Midbrain (tissue), 1 donor: ENCODE data around the gene PMPCA.
"Not testable (repeated sequence)": the region's sequence is repeated elsewhere in the genome, so short reads cannot be mapped to it uniquely, and the experiment has no call there.

Experiments used
- DNase-seq: peaks from one replicate; lab custom pipeline; 2025; lab: John Stamatoyannopoulos, UW

Gene PMPCA

DNA sequence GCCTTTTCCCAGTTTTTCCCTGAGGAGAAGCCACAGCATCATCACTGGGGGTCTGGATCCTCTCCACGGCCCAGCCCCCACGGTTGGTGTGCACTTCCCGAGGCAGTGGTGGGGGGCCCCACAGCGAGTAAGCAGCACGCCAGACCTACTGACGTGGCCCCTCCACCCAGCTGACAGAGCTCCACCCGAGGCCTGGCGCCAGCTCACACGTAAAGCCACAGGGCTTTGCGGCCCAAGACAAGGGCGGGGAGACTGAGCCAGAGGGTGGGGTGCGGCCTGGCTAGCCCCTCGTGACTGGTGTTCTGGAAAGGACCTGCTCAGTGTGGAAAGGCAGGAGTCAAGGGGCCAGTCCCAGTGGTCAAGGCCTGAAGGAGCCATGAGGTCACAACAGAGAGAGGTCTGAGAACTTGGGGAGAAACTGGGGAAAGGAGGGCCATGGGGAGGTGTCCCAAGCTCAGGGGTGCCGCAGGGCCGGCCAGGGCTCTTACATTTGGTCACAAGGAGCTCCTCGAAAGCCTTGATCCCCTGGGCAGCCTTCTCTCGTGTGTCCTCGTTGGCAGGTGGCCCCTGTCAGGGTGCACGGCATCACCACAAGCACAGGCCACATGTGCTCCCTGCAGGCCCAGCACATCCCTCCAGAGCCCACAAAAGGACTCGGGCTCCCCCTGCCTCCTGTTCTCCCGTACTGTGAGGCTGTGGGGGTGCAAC is 16.0 kb upstream of the PMPCA start:
- DNase-seq, result no peak

DNA sequence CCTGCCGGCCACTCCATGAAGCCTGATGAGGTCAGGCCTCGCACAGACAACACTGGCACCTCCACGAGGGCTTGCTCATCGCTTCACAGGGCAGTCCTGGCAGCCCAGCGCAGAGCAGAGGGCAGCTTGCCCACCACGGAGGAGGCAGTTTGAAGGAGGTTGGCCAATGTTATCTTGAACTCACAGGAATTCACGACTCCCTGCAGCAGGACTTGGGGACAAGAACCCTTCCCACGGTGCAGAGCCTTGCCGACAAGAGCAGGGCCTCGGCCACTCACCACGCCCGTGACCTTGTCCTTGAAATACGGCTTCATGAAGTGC is 15.5 kb upstream of the PMPCA start:
- DNase-seq, result no peak

DNA sequence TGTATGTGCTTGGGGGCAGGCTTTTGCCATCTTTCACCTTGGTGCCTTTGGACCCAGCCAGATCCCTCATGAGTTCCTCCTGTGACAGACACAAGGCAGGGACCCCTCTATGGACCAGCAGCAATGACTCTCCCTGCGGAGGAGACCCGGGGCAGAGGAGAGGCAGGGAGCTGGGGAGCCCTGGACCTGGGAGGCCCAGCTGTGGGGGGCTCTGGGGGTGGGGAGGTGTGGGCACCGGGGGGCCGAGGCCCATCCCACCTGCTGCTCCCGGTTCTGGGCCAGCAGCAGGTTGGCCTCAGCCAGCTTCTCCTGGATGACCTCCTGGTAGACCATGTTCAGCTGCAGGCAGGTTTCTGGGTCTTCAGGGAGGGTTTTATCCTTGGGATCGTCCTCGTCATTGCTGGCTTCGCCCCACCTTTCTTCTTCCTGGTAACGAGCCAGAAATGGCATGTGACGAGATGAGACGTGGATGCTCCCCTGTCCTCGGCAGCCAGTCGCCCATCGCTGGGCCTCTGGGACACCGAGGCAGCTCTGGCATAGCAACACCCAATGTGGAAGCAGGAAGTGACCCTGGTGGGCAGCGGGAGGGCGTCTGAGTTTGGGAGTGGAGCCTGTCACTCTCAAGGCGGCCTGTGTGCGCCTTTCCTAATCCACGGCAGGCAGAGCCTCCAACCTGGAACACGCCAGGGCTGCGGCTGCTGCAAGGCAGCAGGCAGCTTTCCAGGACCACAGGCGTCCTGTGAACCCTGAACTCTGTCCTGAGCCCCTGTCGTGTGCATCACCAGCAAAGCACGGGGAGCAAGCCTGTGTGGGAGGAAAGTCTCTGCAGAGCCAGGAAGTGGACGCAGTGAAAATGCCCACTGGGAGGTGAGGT is 14.9 kb upstream of the PMPCA start:
- no peak for DNase-seq

DNA sequence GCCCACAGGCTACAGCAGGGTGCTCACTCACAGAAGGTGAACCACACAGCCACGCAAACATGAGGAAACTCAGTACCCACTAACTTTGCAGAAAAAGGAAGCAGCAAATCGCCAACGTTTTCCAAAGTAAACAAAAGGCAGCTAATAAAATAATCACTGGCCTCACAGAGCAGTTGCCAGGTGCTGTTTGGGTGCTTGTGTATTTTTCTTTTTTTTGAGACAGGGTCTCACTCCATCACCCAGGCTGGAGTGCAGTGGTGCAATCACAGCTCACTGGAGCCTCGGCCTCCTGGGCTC is 14.3 kb upstream of the PMPCA start:
- DNase-seq, result no peak

DNA sequence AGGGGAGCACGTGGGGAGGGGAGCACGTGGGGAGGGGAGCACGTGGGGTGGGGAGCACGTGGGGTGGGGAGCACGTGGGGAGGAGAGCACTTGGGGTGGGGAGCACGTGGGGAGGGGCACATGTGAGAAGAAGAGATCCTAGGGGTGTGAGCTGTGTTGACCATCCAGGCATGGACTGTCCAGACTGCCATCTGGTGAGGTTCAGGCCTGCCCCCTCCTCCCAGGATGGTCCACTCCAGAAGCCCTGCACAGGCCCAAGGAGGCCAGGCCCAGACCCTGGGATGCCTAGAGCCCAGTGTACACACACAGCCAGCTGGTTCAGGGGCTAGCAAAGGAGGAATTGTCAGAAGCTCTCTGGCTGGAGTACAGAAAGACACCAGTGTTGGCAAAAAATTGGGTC is 12.8 kb upstream of the PMPCA start:
- no peak for DNase-seq

DNA sequence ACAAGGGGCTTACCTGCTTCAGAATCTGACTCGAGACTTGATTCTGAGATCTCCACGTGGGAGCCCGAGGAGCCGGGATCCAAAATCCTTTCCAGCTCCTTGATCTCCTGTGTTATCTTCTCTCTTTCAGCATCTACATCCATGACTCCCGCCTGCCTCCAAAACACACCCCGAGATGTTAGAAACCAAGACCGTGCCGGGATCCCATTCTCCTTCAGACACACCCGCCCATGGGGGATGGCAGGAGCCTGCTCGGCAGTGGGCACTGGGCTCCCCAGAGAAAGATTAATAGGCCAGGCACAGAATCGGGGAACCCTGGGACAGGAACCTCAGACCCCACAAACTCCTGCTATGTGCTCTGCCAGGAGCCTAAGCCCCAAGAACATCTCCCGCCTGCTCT is 12.2 kb upstream of the PMPCA start:
- no peak for DNase-seq

DNA sequence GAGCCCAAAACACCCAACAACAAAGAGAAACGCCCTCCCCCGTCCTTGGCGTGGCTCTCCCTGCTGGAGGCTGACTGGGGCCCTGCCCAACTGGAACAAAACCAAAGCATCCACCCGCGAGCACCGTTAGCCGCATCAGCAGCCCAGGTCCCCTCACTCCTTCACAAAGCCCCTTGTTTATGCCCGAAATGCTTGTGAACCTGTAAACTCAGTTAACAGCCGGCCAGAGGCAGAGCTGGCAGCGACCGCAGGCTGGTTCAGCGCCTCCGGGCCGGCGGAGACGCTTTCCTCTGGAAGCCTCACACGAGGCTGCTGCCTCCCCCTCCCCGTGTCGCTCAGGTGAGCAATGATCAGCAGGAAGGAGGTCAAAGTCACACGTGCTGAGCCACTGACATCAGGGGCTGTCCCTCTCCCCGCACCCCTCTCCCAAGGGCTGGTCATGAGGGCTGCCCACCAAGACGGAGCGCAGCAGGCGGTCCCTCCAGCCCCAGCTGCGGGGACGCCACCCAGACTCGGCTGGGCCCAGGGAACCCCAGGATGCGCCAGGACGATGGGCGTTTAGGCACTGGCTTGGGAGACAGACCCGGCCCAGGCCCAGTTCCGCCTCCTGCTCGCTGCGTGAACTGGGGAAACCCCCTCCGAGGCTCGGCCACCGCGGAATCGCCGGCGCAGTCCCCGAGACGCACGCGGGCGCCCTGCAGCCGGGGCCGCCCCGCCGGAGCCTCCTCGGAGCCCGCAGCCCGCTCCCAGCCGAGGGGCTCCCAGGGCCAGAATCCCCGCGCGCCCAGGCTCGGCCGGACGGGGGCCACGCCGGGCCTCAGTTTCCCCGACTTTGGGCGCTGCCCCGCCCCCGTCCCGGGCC is 11.1 kb upstream of the PMPCA start:
- DNase-seq, result no peak

DNA sequence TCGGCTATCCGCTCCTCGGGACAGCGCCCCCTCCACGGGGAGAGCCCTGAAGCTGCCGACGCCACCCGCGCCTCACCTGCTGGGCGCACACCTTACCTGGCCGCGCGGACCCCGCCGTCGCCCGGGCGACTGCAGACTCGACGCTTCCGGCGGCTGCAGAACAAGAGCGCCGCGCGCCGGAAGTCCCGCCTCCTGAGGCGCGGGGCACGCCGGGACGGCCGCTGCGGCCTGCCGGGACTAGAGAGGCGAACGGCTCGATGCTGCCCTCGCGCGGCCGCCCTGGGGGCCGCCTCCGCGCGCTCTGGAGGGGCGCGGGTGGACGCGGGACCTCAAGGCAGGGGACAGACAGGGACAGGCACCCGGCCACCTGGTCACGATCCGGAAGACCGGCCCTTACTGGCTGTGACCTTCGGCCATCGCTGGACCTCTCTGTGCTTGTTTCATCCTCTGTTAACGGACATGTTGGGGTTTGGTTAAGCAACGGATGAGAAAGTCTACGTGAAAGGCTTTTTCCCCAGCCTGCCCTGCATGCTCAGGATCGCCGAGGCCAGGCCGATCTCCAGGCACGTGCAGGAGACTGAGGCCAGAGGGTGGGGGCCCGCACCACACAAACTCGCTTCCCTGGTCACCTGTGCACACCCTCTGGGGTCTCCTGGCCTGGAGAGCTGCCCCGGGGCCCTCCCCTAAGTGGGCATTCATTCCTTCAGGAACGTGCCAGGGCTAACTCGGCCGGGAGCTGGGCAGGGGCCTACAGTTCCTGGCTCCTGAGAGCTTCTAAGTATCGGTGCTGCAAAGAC is 10.2 kb upstream of the PMPCA start, which contains the start of gene SNAPC4:
SNAPC4 (minus strand) TSS at position 133 of the 797 bp plus-strand sequence. CDS start 1,742 bp downstream, outside the sequence.
- peak; percentile 85 for DNase-seq

DNA sequence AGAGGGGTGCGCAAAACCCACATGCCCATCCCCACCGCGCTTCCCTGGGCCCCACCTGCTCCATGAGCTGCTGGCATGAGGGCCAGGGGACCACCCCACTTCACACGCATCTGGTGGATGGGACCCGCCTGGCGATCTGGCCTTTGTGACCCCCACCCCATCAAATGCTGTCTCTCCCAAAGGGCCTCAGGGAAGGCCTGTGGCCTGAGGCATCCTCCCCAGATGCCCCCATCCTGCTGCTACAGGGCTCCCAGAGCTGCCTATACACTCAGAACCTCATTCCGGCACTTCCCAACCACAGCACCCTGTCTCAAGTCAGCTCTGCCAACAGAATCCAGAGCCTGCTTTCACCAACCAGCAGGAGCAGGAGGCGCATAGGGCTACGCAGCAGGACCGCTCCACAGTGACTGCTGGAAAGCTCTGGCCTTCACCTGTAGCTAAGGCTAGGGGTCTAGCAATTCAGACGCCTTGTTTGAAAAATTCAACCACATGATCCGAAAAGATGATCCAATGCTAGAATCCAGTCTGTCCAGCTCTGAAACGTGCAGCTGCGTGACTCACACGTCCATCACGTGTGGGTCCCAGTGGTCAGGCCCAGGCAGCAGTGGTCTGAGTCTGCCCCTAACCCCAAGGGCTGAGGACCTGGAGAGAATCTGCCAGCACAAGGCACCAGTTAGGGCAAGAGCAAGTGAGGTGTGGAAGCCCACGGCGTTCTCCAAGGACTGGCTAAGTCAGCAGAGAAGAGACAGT is 9.1 kb upstream of the PMPCA start:
- DNase-seq, result no peak

DNA sequence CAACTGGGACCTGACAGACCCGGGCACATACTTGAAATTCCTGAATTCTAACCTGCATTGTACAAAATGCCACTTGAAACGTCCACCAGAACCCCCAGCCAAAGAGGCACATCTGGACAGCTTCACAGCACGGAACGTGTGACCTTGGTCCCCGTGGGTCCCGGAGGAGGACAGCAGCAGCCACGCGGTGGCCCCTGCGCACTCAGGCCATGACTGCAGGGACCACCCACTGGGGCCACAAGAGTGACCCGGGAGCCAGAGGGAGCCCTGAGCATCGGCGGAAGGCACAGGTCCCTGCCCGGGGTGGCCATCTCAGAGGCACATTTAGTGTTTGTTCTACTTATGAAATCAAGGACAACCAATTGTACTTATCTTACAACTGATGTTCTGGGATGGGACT is 8.4 kb upstream of the PMPCA start:
- DNase-seq, result no peak

DNA sequence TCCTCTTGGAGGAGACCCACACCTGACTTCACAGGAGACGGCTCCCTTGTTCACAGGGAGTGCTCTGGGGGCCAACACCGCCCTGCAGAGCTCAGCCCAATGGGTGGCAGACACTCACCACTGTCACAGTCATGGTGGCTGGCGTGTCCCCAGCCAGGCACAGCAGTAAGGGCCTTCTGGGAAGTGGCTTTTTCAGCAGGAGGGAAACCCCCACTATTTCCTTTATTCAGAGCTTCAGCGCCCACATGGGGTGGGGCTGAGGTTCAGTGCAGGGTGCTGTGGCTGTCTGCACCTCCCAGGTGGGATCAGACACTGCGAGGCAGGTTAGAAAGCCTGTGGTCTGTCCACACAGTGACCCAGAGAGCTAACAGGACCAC is 6.9 kb upstream of the PMPCA start:
- DNase-seq, result no peak

DNA sequence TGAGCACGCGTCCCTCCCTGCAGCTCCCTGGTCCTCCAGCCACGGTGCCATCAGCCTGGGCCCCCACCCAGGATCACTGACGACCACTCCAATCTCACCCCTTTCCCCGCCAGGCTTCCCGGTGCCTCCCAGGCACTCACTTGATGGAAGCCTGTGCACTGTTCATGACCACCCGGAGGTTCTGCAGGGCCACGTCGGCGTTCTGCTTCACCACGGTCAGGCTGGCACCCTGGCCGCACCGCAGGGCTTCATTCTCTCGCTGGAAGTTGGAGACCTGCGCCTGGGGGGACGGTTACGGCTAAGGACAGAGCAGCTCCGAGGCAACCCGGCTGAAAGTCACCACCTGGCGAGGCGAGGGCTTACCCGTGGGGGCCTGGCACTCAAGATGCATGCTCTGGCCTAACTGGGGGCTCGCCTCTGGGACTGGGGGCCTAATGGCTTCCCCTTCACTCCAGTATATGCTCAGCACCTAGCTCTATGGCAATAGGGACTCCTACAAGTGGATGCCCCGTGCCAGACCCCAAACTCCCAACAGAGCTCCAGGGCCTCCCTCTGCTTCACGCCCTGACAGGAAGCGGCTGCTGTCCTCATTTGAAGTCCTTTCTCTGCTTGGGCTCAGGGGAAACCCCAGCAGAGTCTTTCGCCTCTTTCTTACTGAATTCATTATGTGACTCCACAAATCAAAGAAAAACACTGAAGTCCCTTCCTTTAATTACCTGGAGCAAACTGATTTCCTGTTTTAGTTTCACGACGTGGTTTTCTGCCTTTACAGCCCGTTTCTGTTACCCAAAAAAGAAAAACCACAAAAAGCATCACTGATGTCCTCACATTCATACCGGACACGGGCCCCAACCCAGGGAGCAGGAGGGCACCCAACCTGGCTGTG is 6.3 kb upstream of the PMPCA start:
- DNase-seq, result no peak

DNA sequence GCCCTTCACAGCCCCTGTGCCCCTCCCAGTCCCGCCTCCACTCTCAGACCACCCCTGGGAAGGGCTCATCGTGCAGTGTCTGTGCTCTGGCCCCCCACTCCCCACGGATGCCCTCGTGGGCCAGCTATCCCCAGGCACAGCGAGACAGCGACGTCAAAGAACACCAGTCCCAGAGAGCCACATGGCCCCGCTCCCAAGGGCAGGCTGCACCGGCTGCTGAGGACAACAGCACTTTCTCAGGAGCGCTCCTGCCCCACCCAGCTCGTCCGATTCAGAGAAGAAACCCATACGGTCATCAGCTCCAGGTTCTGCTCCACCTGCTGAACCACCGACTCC is 5.7 kb upstream of the PMPCA start:
- no peak for DNase-seq

DNA sequence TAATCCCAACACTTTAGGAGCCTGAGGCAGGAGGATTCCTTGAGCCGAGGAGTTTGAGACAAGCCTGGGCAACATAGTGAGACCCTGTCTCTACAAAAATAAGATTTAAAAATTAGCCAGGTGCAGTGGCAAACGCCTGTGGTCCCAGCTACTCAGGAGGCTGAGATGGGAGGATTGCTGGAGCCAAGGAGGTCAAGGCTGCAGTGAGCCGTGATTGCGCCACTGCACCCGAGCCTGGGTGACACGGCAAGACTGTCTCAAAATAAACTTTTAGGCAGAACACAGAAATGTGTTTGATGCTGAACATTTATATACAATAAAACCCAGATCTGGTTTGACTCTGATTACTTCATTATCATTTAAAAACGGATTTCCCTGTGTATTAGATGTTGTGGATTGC is 5.0 kb upstream of the PMPCA start:
- no peak for DNase-seq

DNA sequence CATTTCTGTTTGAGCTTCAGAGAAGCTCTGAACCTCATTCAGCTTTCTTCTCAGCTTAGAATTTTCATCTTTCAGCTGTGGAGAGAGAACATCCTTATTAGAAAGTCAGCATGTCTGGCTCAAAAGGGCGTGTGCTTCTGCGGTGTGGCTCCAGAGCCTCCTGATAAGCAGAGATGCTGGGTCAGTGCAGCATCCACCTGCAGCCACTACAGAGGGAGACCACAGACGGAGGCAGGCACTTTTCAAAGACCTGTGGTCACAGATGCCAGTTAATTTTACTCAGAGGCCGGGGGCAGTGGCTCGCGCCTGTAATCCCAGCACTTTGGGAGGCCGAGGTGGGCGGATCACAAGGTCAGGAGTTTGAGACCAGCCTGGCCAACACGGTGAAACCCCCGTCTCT is 4.6 kb upstream of the PMPCA start:
- not testable (repeated sequence) for DNase-seq

DNA sequence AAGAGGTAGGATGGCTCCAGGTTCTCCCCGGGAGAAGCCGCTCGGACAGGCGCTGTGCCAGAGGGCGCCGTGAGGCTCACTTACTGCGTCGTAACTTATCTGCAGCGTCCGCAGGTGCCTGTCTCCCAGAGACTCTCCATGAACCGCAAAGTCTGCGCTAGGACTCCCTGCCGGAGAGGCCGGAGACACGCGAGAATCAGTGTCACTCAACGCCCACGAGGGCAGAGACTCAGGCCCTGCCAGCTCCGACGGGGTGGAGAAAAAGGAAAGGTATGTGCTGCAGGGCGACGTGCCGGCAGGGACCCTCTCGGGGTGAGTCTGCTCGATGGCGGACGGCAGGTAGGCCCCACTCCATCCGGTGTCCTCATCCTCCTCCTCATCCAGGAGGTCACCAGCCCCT is 3.4 kb upstream of the PMPCA start:
- DNase-seq, result not testable (repeated sequence)

DNA sequence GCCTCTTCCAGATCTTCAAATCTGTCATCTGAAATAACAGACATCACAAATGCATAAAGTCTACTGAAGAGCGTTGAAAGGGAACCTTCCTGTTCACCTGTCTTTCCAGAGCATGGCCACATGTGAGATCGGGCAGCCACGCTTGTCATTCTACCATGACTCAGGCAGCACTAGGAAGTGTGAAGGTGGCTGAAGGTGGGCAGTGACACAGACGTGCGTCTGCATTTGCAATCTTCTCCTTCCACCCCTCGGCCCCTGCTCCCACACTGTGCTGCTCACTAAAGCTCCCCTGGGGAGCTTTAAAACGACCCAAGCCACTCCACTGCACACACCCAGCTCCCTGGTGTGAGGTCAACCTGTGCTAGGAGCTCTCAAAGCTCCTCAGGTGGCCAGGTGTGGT is 2.5 kb upstream of the PMPCA start:
- no peak for DNase-seq

DNA sequence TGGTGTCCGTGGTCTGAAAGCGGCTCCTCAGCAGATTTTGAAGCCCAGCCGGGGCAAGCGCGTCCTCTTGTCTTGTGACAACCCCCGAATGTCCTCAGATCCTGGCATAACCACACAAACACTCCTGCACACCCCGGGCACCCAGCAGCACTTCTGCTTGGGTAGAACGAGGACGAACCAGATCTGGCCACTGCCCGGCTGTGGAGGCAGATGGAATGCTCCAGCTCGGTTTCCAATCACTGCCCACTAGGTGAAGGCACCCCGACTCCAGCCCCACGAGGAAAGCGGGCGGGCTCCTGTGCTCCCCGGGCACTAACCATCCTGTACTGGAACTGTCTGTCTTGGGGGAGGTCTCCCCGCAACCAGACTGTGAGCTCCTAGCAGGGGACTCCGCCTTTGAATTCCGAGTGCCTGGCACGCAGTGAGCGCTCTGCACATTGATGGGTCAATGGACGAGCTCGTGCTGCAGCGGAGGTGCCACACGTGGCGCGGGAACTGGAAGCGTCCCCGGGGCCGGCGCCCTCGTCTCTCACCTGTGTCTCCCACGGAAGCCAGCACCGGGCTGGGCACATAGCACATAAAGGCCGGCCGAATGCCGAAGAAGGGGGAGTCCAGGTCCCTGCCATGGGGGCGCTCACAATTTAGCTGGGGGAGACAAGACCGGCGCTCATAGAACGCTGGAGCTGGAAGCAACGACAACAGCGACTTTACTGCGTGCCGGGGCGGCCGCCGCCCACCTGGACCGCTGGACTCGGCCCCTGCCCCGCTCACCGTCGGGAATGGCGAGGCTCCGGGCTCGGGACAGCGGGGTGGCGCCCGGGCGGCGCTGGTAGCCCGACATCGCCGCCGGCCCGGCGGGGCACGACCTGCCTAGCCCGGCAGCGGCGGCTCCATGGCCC is 652 bp upstream of the PMPCA start:
- DNase-seq, result no peak

DNA sequence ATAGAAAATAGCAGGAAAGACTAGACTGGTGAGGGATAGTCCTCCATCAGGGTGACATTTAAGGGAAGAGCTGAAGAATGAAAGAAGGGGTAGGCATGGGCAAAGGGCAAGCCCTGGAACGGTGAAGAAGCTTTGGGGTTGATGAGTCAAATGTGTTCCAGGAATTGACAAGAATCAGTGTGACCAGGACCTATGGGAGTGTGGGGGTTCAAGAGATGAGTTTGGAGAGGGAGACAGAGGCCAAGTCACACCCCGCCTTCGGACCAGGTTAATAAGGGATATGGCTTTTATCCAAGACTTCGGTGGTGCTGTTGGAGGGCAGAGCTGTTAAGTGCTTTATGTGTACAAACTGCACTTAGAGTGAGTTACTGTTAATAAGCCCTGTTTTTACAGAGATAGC is 920 bp downstream of the PMPCA start:
- DNase-seq, result no peak
